IMR-90 (cell line): ENCODE data around the gene E2F4. TPM values are rescaled to one million over a fixed set of nuclear protein-coding genes. Genes with fewer than 3 reads are reported as not detected.

Experiments
- ATAC-seq: fragments of 200-7000 bp; cut with Tn5 transposase; 2 replicates; pipeline ENCODE4 v1.9.1; 2020; ENCODE audit warnings: low read depth, mild to moderate bottlenecking, moderate library complexity
- BruUV-seq: library from RNA; stranded (reverse); fragments of 400-500 nt; replicated peaks from 2 replicates; lab custom pipeline; 2021; lab: Mats Ljungman, UMichigan
- CTCF ChIA-PET: fragments of 300-600 bp; formaldehyde crosslinking; extraction: SDS; loops from one replicate; lab custom pipeline; 2021; ENCODE audit warnings: antibody characterized with exemption; lab: Yijun Ruan, JAX
- POLR2A ChIA-PET: fragments of 300-600 bp; sonication (Branson Sonifier 250); formaldehyde crosslinking; loops from one replicate; lab custom pipeline; 2022; ENCODE audit warnings: antibody characterized with exemption; ENCODE audit not compliant: unreplicated experiment; lab: Charles Lee
- DNase-seq: peaks from one replicate; pipeline ENCODE4 v3.0.0; 2013
- H2AFZ ChIP-seq: replicated peaks from 2 replicates; pipeline ENCODE3; 2013; ENCODE audit warnings: low read length, mild to moderate bottlenecking; ENCODE audit not compliant: poor library complexity
- H2AK5ac ChIP-seq: 2 replicates; pipeline ENCODE4 v1.6.1; 2013; ENCODE audit warnings: low read depth, low read length, inconsistent platforms
- H2AK9ac ChIP-seq: replicated peaks from 2 replicates; pipeline ENCODE3; 2013; ENCODE audit warnings: mild to moderate bottlenecking, low read depth, low read length, moderate library complexity; ENCODE audit not compliant: poor library complexity
- H2BK120ac ChIP-seq: 2 replicates; pipeline ENCODE4 v1.6.1; 2013; ENCODE audit warnings: low read depth, low read length, inconsistent platforms
- H2BK15ac ChIP-seq: 3 replicates; pipeline ENCODE4 v1.6.1; 2013; ENCODE audit warnings: low read depth, low read length, inconsistent platforms
- H2BK20ac ChIP-seq: 2 replicates; pipeline ENCODE4 v1.6.1; 2013; ENCODE audit warnings: low read depth, mild to moderate bottlenecking, inconsistent platforms, low read length, moderate library complexity
- H2BK5ac ChIP-seq: 2 replicates; pipeline ENCODE4 v1.6.1; 2013; ENCODE audit warnings: mild to moderate bottlenecking, low read depth, low read length, inconsistent platforms; ENCODE audit not compliant: poor library complexity, severe bottlenecking
- H3K14ac ChIP-seq: replicated peaks from 2 replicates; pipeline ENCODE4 v1.6.1; 2013; ENCODE audit warnings: low read depth, low read length, inconsistent platforms
- H3K18ac ChIP-seq: 2 replicates; pipeline ENCODE4 v1.6.1; 2013; ENCODE audit warnings: low read depth, low read length, control low read depth
- H3K23ac ChIP-seq: 2 replicates; pipeline ENCODE4 v1.6.1; 2013; ENCODE audit warnings: low read depth, low read length, inconsistent platforms
- H3K27ac ChIP-seq: 2 replicates; pipeline ENCODE4 v1.5.1; 2013; ENCODE audit warnings: mild to moderate bottlenecking, control low read depth, low read length; ENCODE audit not compliant: insufficient read depth
- H3K27me3 ChIP-seq: 2 replicates; pipeline ENCODE4 v1.6.1; 2013; ENCODE audit warnings: low read length; ENCODE audit not compliant: control insufficient read depth, insufficient read depth
- H3K36me3 ChIP-seq: 2 replicates; pipeline ENCODE4 v1.6.1; 2013; ENCODE audit warnings: low read length, mixed read lengths; ENCODE audit not compliant: control insufficient read depth, insufficient read depth
- H3K4ac ChIP-seq: 2 replicates; pipeline ENCODE4 v1.6.1; 2013; ENCODE audit warnings: low read depth, low read length, inconsistent platforms
- H3K4me1 ChIP-seq: 2 replicates; pipeline ENCODE4 v1.6.1; 2013; ENCODE audit warnings: low read length, mixed read lengths; ENCODE audit not compliant: control insufficient read depth, insufficient read depth
- H3K4me2 ChIP-seq: 2 replicates; pipeline ENCODE4 v1.6.1; 2013; ENCODE audit warnings: low read depth, mild to moderate bottlenecking, control low read depth, low read length, moderate library complexity
- H3K4me3 ChIP-seq: 2 replicates; pipeline ENCODE4 v1.5.1; 2013; ENCODE audit warnings: low read depth, mild to moderate bottlenecking, control low read depth, low read length, moderate library complexity; ENCODE audit not compliant: insufficient read depth
- H3K56ac ChIP-seq: 2 replicates; pipeline ENCODE4 v1.6.1; 2013; ENCODE audit warnings: low read length, inconsistent platforms; ENCODE audit not compliant: insufficient read depth; ENCODE audit errors: extremely low read depth
- H3K79me1 ChIP-seq, 2 experiments: 2 replicates each; pipeline ENCODE4 v1.6.1; 2013; ENCODE audit warnings: low read length in 2 of 2, inconsistent platforms in 1 of 2, low read depth in 1 of 2
- H3K9ac ChIP-seq: 2 replicates; pipeline ENCODE4 v1.6.1; 2013; ENCODE audit warnings: low read depth, low read length, control low read depth
- H3K9me1 ChIP-seq: 2 replicates; pipeline ENCODE4 v1.6.1; 2013; ENCODE audit warnings: low read length, inconsistent platforms; ENCODE audit not compliant: insufficient read depth
- H3K9me3 ChIP-seq: 2 replicates; pipeline ENCODE4 v1.6.1; 2013; ENCODE audit warnings: low read length; ENCODE audit not compliant: control insufficient read depth, insufficient read depth
- H4K20me1 ChIP-seq: 2 replicates; pipeline ENCODE4 v1.6.1; 2013; ENCODE audit warnings: low read length, inconsistent platforms; ENCODE audit not compliant: insufficient read depth
- H4K5ac ChIP-seq: 2 replicates; pipeline ENCODE4 v1.6.1; 2013; ENCODE audit warnings: mild to moderate bottlenecking, low read depth, low read length, control low read depth
- H4K8ac ChIP-seq, 2 experiments: 2 replicates each; pipeline ENCODE4 v1.6.1; 2013; ENCODE audit warnings: low read depth in 2 of 2, low read length in 2 of 2, control low read depth in 1 of 2, inconsistent platforms in 1 of 2
- H4K91ac ChIP-seq: 2 replicates; pipeline ENCODE4 v1.6.1; 2013; ENCODE audit warnings: low read depth, low read length, inconsistent platforms; ENCODE audit not compliant: insufficient read depth
- BHLHE40 ChIP-seq: fragments of 150-350 bp; IDR thresholded peaks from 2 replicates; pipeline ENCODE4 v1.6.1; 2016; ENCODE audit warnings: mild to moderate bottlenecking, low read depth, low read length
- CHD1 ChIP-seq: IDR thresholded peaks from 2 replicates; pipeline ENCODE4 v1.6.1; 2012; ENCODE audit warnings: low read depth, low read length, improper control_type of control experiment
- FOS ChIP-seq: fragments of 150-350 bp; IDR thresholded peaks from 2 replicates; pipeline ENCODE4 v1.6.1; 2016; ENCODE audit warnings: low read depth, low read length
- MAFK ChIP-seq: IDR thresholded peaks from 2 replicates; pipeline ENCODE4 v1.6.1; 2012; ENCODE audit warnings: low read depth, low read length, improper control_type of control experiment
- MAZ ChIP-seq: IDR thresholded peaks from 2 replicates; pipeline ENCODE4 v1.6.1; 2012; ENCODE audit warnings: low read depth, mild to moderate bottlenecking, low read length, improper control_type of control experiment, moderate library complexity, borderline replicate concordance
- MXI1 ChIP-seq: IDR thresholded peaks from 2 replicates; pipeline ENCODE4 v1.6.1; 2012; ENCODE audit warnings: low read depth, mild to moderate bottlenecking, low read length, moderate library complexity, borderline replicate concordance
- NFE2L2 ChIP-seq: fragments of 150-350 bp; IDR thresholded peaks from 2 replicates; pipeline ENCODE4 v1.6.1; 2016; ENCODE audit warnings: low read depth, mild to moderate bottlenecking, low read length
- POLR2A ChIP-seq: IDR thresholded peaks from 2 replicates; pipeline ENCODE4 v1.6.1; 2012; ENCODE audit warnings: mild to moderate bottlenecking, low read depth, low read length
- RAD21 ChIP-seq: IDR thresholded peaks from 2 replicates; pipeline ENCODE4 v1.6.1; 2012; ENCODE audit warnings: low read length, improper control_type of control experiment
- RCOR1 ChIP-seq: IDR thresholded peaks from 2 replicates; pipeline ENCODE4 v1.6.1; 2012; ENCODE audit warnings: mild to moderate bottlenecking, low read length, improper control_type of control experiment; ENCODE audit not compliant: insufficient replicate concordance
- RFX5 ChIP-seq: IDR thresholded peaks from 2 replicates; pipeline ENCODE4 v1.8.0; 2012; ENCODE audit warnings: low read depth, mild to moderate bottlenecking, low read length, moderate library complexity
- SMC3 ChIP-seq: fragments of 150-350 bp; IDR thresholded peaks from 2 replicates; pipeline ENCODE4 v1.6.1; 2016; ENCODE audit warnings: low read depth, mild to moderate bottlenecking, antibody characterized with exemption, low read length, moderate library complexity
- WGBS, 2 experiments: methylation state at CpG; one replicate each; pipeline versions ENCODE4 v1.1.5 to v1.1.7; 2013; ENCODE audit warnings: missing lambda C conversion rate in 2 of 2; ENCODE audit not compliant: insufficient read length in 1 of 2; ENCODE audit errors: extremely low coverage in 2 of 2; 5-methylcytosine and 5-hydroxymethylcytosine counted together
- dilution Hi-C: fragments of 300-500 bp; cut with HindIII; formaldehyde crosslinking; loops from one replicate; pipeline ENCODE4 v1.14.3; 2018; ENCODE audit warnings: low sequenced_read_pairs; ENCODE audit not compliant: unreplicated experiment
- in situ Hi-C: fragments of 300-500 bp; cut with MboI; formaldehyde crosslinking; loops from 3 replicates; pipeline ENCODE4 v1.14.3; 2019; ENCODE audit warnings: low sequenced_read_pairs, inconsistent platforms, mixed read lengths
- intact Hi-C: fragments of 100-400 bp; cut with micrococcal nuclease; formaldehyde crosslinking; loops from 2 replicates; pipeline ENCODE4 v1.10.0; 2022
- polyA plus RNA-seq, 3 experiments: library from polyadenylated mRNA; depleted of rRNA; stranded (reverse); fragments of >200 nt; gene quantifications; 2 replicates each; pipeline ENCODE4 v1.2.3, GENCODE V29; 2012; ENCODE audit warnings: low replicate concordance in 1 of 3
- total RNA-seq: library from RNA; depleted of rRNA; stranded (reverse); fragments of >200 nt; gene quantifications from 2 replicates; pipeline ENCODE4 v1.2.3, GENCODE V29; 2012
- TF ChIP-seq, protein P1 (sequence below): fragments of 150-350 bp; IDR thresholded peaks from 2 replicates; pipeline ENCODE4 v1.6.1; 2016; ENCODE audit warnings: low read depth, mild to moderate bottlenecking, low read length, moderate library complexity, borderline replicate concordance
- TF ChIP-seq, protein P2 (sequence below): fragments of 150-350 bp; IDR thresholded peaks from 2 replicates; pipeline ENCODE4 v1.6.1; 2017; ENCODE audit warnings: mild to moderate bottlenecking, antibody characterized with exemption, low read length, low read depth
- TF ChIP-seq, protein P3 (sequence below): conservative IDR thresholded peaks from 2 replicates; pipeline ENCODE4 v1.5.1; 2012; ENCODE audit warnings: mild to moderate bottlenecking, low read depth, low read length, improper control_type of control experiment

Gene E2F4
- total and polyA plus RNA-seq, 2 of the 4 experiments (the other 2 are of a cell fraction) = 63.4 to 103 TPM

DNA sequence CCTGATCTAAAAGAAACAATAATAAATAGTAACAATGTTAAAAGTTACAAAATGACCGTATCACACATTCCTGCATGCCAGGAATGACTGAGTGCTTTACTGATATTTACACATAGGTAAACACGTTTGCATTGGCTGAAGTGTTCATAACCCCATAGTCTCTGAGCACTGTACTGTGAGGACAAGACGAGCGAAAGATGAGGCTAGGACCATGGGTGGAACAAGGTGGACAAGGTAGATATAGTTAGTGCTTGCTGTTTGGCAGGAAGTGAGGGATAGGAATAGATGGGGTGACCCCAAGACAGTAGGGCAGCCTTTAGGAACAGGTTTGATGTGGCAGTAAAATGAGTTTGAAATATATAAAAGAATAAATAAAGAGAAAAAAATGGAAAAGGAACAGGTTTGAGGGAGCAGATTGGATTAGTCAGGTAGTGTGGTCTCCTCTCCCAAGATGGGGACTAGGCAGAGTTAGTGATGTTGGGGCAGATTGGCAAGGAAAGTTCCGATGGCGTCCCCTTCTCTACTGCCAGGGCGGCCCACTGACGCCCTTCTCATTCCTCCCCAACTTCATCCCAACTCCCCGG, 452 bp upstream of the E2F4 start:
- no peak overlapping the region for H4K91ac ChIP-seq
- peak overlapping the region; percentile 93 for H3K4me2 ChIP-seq
- peak overlapping the region; percentile 14 to 59; a peak in 3 of 4 replicates for H4K8ac ChIP-seq
- peaks cover 25 to 48% of the 10 kb centered on the region in 2 experiments for H3K79me1 ChIP-seq
- ChIA-PET CTCF (no interaction called here), POLR2A (no interaction called here)
- H2BK20ac ChIP-seq = peak overlapping the region; percentile 37; the same call in 1 of the 2 replicates
- peak overlapping the region; percentile 34; the same call in 1 of the 2 replicates for H3K18ac ChIP-seq
- H2BK120ac ChIP-seq = peak overlapping the region; percentile 58; the same call in 1 of the 2 replicates
- peak overlapping the region; percentile 42; the same call in 1 of the 3 replicates for H2BK15ac ChIP-seq
- peaks cover 26% of the 10 kb centered on the region for H3K9me1 ChIP-seq
- no peaks in the 10 kb centered on the region for H3K9me3 ChIP-seq
- H4K5ac ChIP-seq = peak overlapping the region; percentile 50; the same call in 1 of the 2 replicates
- no peak overlapping the region for H3K27ac ChIP-seq
- intact Hi-C loops (no loop called here), in situ Hi-C loops (no loop called here), dilution Hi-C loops (no loop called here)
- H3K36me3 ChIP-seq = peaks cover 31% of the 10 kb centered on the region
- peak overlapping the region; percentile 95 for H3K4me3 ChIP-seq
- peak overlapping the region; percentile 40 for H3K14ac ChIP-seq
- H2AK5ac ChIP-seq = peak overlapping the region; percentile 90; the same call in 1 of the 2 replicates
- peaks cover 19% of the 10 kb centered on the region for H3K4me1 ChIP-seq
- H3K23ac ChIP-seq = no peak overlapping the region
- peak overlapping the region; percentile 98 for H2AFZ ChIP-seq
- no peaks in the 10 kb centered on the region for H3K27me3 ChIP-seq
- BruUV-seq = no TSS peak
- peak overlapping the region; percentile 64 for H2BK5ac ChIP-seq
- no peak for ATAC-seq
- 0% methylated on average over 2 of the region's 9 CpGs; no CpG with 5 or more reads in 1 of the 2 experiments for WGBS, 2 experiments
- H2AK9ac ChIP-seq = peak overlapping the region; percentile 100
- H3K56ac ChIP-seq = 0 out of 2 replicates have a peak overlapping the region, but pooled peaks have one; percentile 9
- no peak for DNase-seq
- 0 out of 2 replicates have a peak overlapping the region, but pooled peaks have one; percentile 24 for H3K9ac ChIP-seq
- peak overlapping the region; percentile 76 for H3K4ac ChIP-seq
- peaks cover 23% of the 10 kb centered on the region for H4K20me1 ChIP-seq
- TF ChIP-seq MAZ = no peak
- no peak for TF ChIP-seq RAD21
- TF ChIP-seq MXI1 = no peak
- no peak for TF ChIP-seq NFE2L2
- no peak for TF ChIP-seq RFX5
- no peak for TF ChIP-seq BHLHE40
- TF ChIP-seq MAFK = no peak
- no peak for TF ChIP-seq CHD1
- TF ChIP-seq, protein P1, sequence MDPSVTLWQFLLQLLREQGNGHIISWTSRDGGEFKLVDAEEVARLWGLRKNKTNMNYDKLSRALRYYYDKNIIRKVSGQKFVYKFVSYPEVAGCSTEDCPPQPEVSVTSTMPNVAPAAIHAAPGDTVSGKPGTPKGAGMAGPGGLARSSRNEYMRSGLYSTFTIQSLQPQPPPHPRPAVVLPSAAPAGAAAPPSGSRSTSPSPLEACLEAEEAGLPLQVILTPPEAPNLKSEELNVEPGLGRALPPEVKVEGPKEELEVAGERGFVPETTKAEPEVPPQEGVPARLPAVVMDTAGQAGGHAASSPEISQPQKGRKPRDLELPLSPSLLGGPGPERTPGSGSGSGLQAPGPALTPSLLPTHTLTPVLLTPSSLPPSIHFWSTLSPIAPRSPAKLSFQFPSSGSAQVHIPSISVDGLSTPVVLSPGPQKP = no peak
- TF ChIP-seq RCOR1 = no peak
- no peak for TF ChIP-seq FOS
- TF ChIP-seq POLR2A = no peak
- TF ChIP-seq SMC3 = no peak
- TF ChIP-seq, protein P2, sequence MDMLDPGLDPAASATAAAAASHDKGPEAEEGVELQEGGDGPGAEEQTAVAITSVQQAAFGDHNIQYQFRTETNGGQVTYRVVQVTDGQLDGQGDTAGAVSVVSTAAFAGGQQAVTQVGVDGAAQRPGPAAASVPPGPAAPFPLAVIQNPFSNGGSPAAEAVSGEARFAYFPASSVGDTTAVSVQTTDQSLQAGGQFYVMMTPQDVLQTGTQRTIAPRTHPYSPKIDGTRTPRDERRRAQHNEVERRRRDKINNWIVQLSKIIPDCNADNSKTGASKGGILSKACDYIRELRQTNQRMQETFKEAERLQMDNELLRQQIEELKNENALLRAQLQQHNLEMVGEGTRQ = no peak
- TF ChIP-seq, protein P3, sequence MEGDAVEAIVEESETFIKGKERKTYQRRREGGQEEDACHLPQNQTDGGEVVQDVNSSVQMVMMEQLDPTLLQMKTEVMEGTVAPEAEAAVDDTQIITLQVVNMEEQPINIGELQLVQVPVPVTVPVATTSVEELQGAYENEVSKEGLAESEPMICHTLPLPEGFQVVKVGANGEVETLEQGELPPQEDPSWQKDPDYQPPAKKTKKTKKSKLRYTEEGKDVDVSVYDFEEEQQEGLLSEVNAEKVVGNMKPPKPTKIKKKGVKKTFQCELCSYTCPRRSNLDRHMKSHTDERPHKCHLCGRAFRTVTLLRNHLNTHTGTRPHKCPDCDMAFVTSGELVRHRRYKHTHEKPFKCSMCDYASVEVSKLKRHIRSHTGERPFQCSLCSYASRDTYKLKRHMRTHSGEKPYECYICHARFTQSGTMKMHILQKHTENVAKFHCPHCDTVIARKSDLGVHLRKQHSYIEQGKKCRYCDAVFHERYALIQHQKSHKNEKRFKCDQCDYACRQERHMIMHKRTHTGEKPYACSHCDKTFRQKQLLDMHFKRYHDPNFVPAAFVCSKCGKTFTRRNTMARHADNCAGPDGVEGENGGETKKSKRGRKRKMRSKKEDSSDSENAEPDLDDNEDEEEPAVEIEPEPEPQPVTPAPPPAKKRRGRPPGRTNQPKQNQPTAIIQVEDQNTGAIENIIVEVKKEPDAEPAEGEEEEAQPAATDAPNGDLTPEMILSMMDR = no peak
